H1 (cell line): Measurements from ENCODE around the gene NT5DC1. TPM values are rescaled to one million over a fixed set of nuclear protein-coding genes. Genes with fewer than 3 reads are reported as not detected.

Experiments
- BRCA1 ChIP-seq: IDR thresholded peaks from 2 replicates; pipeline ENCODE4 v1.6.1; 2012; ENCODE audit warnings: low read depth, low read length, improper control_type of control experiment
- CBX5 ChIP-seq: fragments of 300-800, 300-1000 bp; sonication (generic); IDR thresholded peaks from 2 replicates; pipeline ENCODE4 v1.7.1; 2016; ENCODE audit warnings: antibody characterized with exemption, low read length, low read depth
- CHD7 ChIP-seq: fragments of 300-600 bp; sonication (generic); IDR thresholded peaks from 2 replicates; pipeline ENCODE4 v1.7.1; 2012; ENCODE audit warnings: low read length, moderate library complexity, mild to moderate bottlenecking, inconsistent platforms; ENCODE audit not compliant: insufficient replicate concordance
- FOSL1 ChIP-seq: IDR thresholded peaks from 2 replicates; pipeline ENCODE4 v1.6.1; 2011; ENCODE audit warnings: mild to moderate bottlenecking, low read depth, low read length, moderate library complexity; ENCODE audit not compliant: insufficient read depth
- GABPA ChIP-seq: IDR thresholded peaks from 2 replicates; pipeline ENCODE4 v1.6.1; 2011; ENCODE audit warnings: mild to moderate bottlenecking, low read length, moderate library complexity, borderline replicate concordance; ENCODE audit not compliant: insufficient read depth
- JUND ChIP-seq: IDR thresholded peaks from 2 replicates; pipeline ENCODE4 v1.6.1; 2011; ENCODE audit warnings: mild to moderate bottlenecking, improper control_type of control experiment, low read length
- NANOG ChIP-seq: IDR thresholded peaks from 2 replicates; pipeline ENCODE4 v1.6.1; 2011; ENCODE audit warnings: low read length, low read depth, mild to moderate bottlenecking, inconsistent platforms; ENCODE audit not compliant: insufficient read depth, poor library complexity, severe bottlenecking
- RBBP5 ChIP-seq: IDR thresholded peaks from 2 replicates; pipeline ENCODE4 v1.7.1; 2012; ENCODE audit warnings: low read depth, mild to moderate bottlenecking, inconsistent platforms, low read length, moderate library complexity, borderline replicate concordance
- SIRT6 ChIP-seq: IDR thresholded peaks from one replicate; pipeline ENCODE4 v1.7.1; 2012; ENCODE audit warnings: low read length, inconsistent platforms
- SIX5 ChIP-seq: IDR thresholded peaks from 2 replicates; pipeline ENCODE4 v1.6.1; 2011; ENCODE audit warnings: mild to moderate bottlenecking, low read depth, low read length
- SP1 ChIP-seq: IDR thresholded peaks from 2 replicates; pipeline ENCODE4 v1.6.1; 2011; ENCODE audit warnings: low read depth, low read length
- SUZ12 ChIP-seq: fragments of 200-600 bp; sonication (generic); IDR thresholded peaks from 2 replicates; pipeline ENCODE4 v1.6.1; 2012; ENCODE audit warnings: mild to moderate bottlenecking, inconsistent platforms, low read length, moderate library complexity, mixed read lengths
- TEAD4 ChIP-seq: IDR thresholded peaks from 2 replicates; pipeline ENCODE4 v1.6.1; 2012; ENCODE audit warnings: low read depth, low read length, inconsistent platforms, mixed read lengths
- polyA plus RNA-seq, 7 experiments: library from polyadenylated mRNA; depleted of rRNA in 3 of 7; stranded (reverse) in 5 of 7; unstranded in 2 of 7; fragments of >200 nt in 5 of 7; fragments of 200-250 nt in 2 of 7; gene quantifications; 1 replicate in 5 of 7; 2 replicates in 1 of 7; 4 replicates in 1 of 7; pipeline versions ENCODE4 v1.2.1 to v1.2.3, GENCODE V29; 2011 to 2013; ENCODE audit warnings: missing spikeins in 2 of 7, mixed read lengths in 2 of 7
- total RNA-seq: library from RNA; stranded (reverse); fragmentation: NEBNext Ultra II Directional; extraction: Animal tissue kit (Norgen Biotek cat#: 25700); gene quantifications from 2 replicates; pipeline ENCODE4 v1.2.1, GENCODE V29; 2021

NT5DC1 gene
- total and polyA plus RNA-seq, 2 of the 8 experiments (the other 6 are each of a cell fraction or from before 2014, with no cell fraction given): 25.3 to 72.7 TPM

GRCh38 chr6:116221067-116221466, 120.4 kb downstream of the NT5DC1 start (continued):
- TF ChIP-seq CHD7 (no peak), FOSL1 (no peak), SIX5 (no peak), CBX5 (no peak), NANOG (no peak), SIRT6 (no peak), SUZ12 (no peak), GABPA (no peak), BRCA1 (no peak), RBBP5 (no peak), SP1 (no peak), TEAD4 (no peak), JUND (no peak)
